HG02763 (cell line): ENCODE results near the gene IGFL1.
"Not testable (repeated sequence)": the region's sequence is repeated elsewhere in the genome, so short reads cannot be mapped to it uniquely, and the experiment has no call there.

Experiments used
- ATAC-seq: cut with Tn5 transposase; IDR thresholded peaks from one replicate; pipeline ENCODE4 v1.9.1; 2021; ENCODE audit warnings: mild to moderate bottlenecking, moderate library complexity; ENCODE audit not compliant: unreplicated experiment

Gene IGFL1

GRCh38 chr19:46201454-46202310, 27.9 kb upstream of the IGFL1 start:
- ATAC-seq, result no peak

GRCh38 chr19:46202426-46202825, 27.1 kb upstream of the IGFL1 start:
- no peak for ATAC-seq

- no peak for ATAC-seq
Measured at GRCh38 chr19:46202872-46203860, 26.4 kb upstream of the IGFL1 start.

GRCh38 chr19:46204008-46204407, 25.5 kb upstream of the IGFL1 start:
- no peak for ATAC-seq

GRCh38 chr19:46205183-46205984, 24.2 kb upstream of the IGFL1 start:
- no peak for ATAC-seq

GRCh38 chr19:46206176-46206575, 23.4 kb upstream of the IGFL1 start:
- ATAC-seq, result no peak

GRCh38 chr19:46206682-46207081, 22.9 kb upstream of the IGFL1 start:
- ATAC-seq, result no peak

- ATAC-seq, result not testable (repeated sequence)
Measured at GRCh38 chr19:46207858-46208257, 21.7 kb upstream of the IGFL1 start.

- ATAC-seq, result no peak
Measured at GRCh38 chr19:46209051-46209450, 20.5 kb upstream of the IGFL1 start.

GRCh38 chr19:46209472-46209871, 20.1 kb upstream of the IGFL1 start:
- no peak for ATAC-seq

- ATAC-seq, result no peak
Measured at GRCh38 chr19:46210669-46211068, 18.9 kb upstream of the IGFL1 start.

GRCh38 chr19:46211201-46211881, 18.2 kb upstream of the IGFL1 start:
- ATAC-seq, result no peak

GRCh38 chr19:46212592-46212991, 16.9 kb upstream of the IGFL1 start:
- ATAC-seq, result not testable (repeated sequence)

GRCh38 chr19:46213156-46213555, 16.4 kb upstream of the IGFL1 start:
- ATAC-seq, result no peak

GRCh38 chr19:46213806-46214205, 15.7 kb upstream of the IGFL1 start:
- no peak for ATAC-seq

GRCh38 chr19:46216612-46217011, 12.9 kb upstream of the IGFL1 start:
- no peak for ATAC-seq

- ATAC-seq, result no peak
Measured at GRCh38 chr19:46217476-46217875, 12.1 kb upstream of the IGFL1 start.

GRCh38 chr19:46218160-46218559, 11.4 kb upstream of the IGFL1 start:
- ATAC-seq, result no peak

- ATAC-seq, result no peak
Measured at GRCh38 chr19:46220038-46220615, 9.4 kb upstream of the IGFL1 start.

- no peak for ATAC-seq
Measured at GRCh38 chr19:46221152-46221551, 8.4 kb upstream of the IGFL1 start.
